Hepatocyte (in vitro differentiated cells): ENCODE measurements around the gene ZNF407. TPM values are rescaled to one million over a fixed set of nuclear protein-coding genes. Genes with fewer than 3 reads are reported as not detected.

ENCODE experiments used
- DNase-seq: peaks from one replicate; pipeline ENCODE4 v3.0.0-alpha.2; 2016; ENCODE audit warnings: low spot score
- H2AFZ ChIP-seq: fragments of 200-600 bp; sonication (generic); 2 replicates; pipeline ENCODE4 v1.6.0; 2016; ENCODE audit warnings: antibody characterized with exemption, mild to moderate bottlenecking
- H3K27ac ChIP-seq: fragments of 200-600 bp; sonication (generic); 2 replicates; pipeline ENCODE4 v1.5.1; 2016; ENCODE audit warnings: mild to moderate bottlenecking
- H3K27me3 ChIP-seq: fragments of 200-600 bp; sonication (generic); 2 replicates; pipeline ENCODE4 v1.6.1; 2016
- H3K36me3 ChIP-seq: fragments of 200-600 bp; sonication (generic); replicated peaks from 2 replicates; pipeline ENCODE4 v1.5.1; 2016; ENCODE audit warnings: low read depth; ENCODE audit not compliant: insufficient read depth
- H3K4me1 ChIP-seq: fragments of 200-600 bp; sonication (generic); 2 replicates; pipeline ENCODE4 v1.5.1; 2016; ENCODE audit warnings: mild to moderate bottlenecking, moderate library complexity; ENCODE audit not compliant: insufficient read depth
- H3K4me2 ChIP-seq: fragments of 200-600 bp; sonication (generic); 2 replicates; pipeline ENCODE4 v1.6.0; 2016
- H3K4me3 ChIP-seq: fragments of 200-600 bp; sonication (generic); 2 replicates; pipeline ENCODE4 v1.5.1; 2016; ENCODE audit warnings: mild to moderate bottlenecking
- H3K79me2 ChIP-seq: fragments of 200-600 bp; sonication (generic); 2 replicates; pipeline ENCODE4 v1.6.0; 2017; ENCODE audit warnings: mild to moderate bottlenecking
- H3K9me2 ChIP-seq: fragments of 200-600 bp; sonication (generic); replicated peaks from 2 replicates; pipeline ENCODE4 v1.6.0; 2017; ENCODE audit warnings: mild to moderate bottlenecking; ENCODE audit not compliant: insufficient read depth
- H3K9me3 ChIP-seq: fragments of 200-600 bp; sonication (generic); 2 replicates; pipeline ENCODE4 v1.5.1; 2016; ENCODE audit warnings: low read depth, mild to moderate bottlenecking
- H4K20me1 ChIP-seq: fragments of 200-600 bp; sonication (generic); 2 replicates; pipeline ENCODE4 v1.6.0; 2016; ENCODE audit warnings: mild to moderate bottlenecking; ENCODE audit not compliant: insufficient read depth, poor library complexity, severe bottlenecking
- EZH2 ChIP-seq: fragments of 200-600 bp; sonication (generic); IDR thresholded peaks from 2 replicates; pipeline ENCODE4 v1.6.1; 2016; ENCODE audit warnings: antibody characterized with exemption, mild to moderate bottlenecking, borderline replicate concordance
- EZH2phosphoT487 ChIP-seq: fragments of 200-600 bp; sonication (generic); IDR thresholded peaks from one replicate; pipeline ENCODE4 v1.6.1; 2018; ENCODE audit warnings: antibody characterized with exemption, mild to moderate bottlenecking, low read depth, moderate library complexity; ENCODE audit not compliant: unreplicated experiment, severe bottlenecking
- WGBS: methylation state at CpG from one replicate; pipeline ENCODE4 v1.1.6; 2016; ENCODE audit warnings: low lambda C conversion rate; ENCODE audit errors: missing lambda C conversion rate; 5-methylcytosine and 5-hydroxymethylcytosine counted together
- polyA plus RNA-seq: library from polyadenylated mRNA; unstranded; fragments of >200 nt; fragmentation: Nextera tagmentation; extraction: Ambion mirVana; gene quantifications from 2 replicates; pipeline ENCODE4 v1.2.1, GENCODE V29; 2016
- total RNA-seq: library from RNA; depleted of rRNA; stranded (reverse); fragments of >200 nt; gene quantifications from 2 replicates; pipeline ENCODE4 v1.2.3, GENCODE V29; 2014
- TF ChIP-seq, protein P1 (sequence below): fragments of 200-600 bp; sonication (generic); IDR thresholded peaks from 2 replicates; pipeline ENCODE4 v1.5.1; 2016; ENCODE audit warnings: antibody characterized with exemption, mild to moderate bottlenecking; ENCODE audit not compliant: poor library complexity

Gene ZNF407
- total and polyA plus RNA-seq, 2 experiments from 2014 or later: 3.2 to 12.4 TPM

- Histone ChIP-seq H3K4me1 (no peaks in the 10 kb centered on the region), H3K36me3 (peaks cover 3% of the 10 kb centered on the region), H3K27me3 (no peaks in the 10 kb centered on the region), H3K9me2 (no peaks in the 10 kb centered on the region), H3K27ac (no peak overlapping the region), H3K4me2 (no peak overlapping the region), H3K9me3 (no peaks in the 10 kb centered on the region), H2AFZ (no peak overlapping the region), H3K4me3 (no peak overlapping the region), H4K20me1 (no peaks in the 10 kb centered on the region), H3K79me2 (no peaks in the 10 kb centered on the region)
- TF ChIP-seq, protein P1, sequence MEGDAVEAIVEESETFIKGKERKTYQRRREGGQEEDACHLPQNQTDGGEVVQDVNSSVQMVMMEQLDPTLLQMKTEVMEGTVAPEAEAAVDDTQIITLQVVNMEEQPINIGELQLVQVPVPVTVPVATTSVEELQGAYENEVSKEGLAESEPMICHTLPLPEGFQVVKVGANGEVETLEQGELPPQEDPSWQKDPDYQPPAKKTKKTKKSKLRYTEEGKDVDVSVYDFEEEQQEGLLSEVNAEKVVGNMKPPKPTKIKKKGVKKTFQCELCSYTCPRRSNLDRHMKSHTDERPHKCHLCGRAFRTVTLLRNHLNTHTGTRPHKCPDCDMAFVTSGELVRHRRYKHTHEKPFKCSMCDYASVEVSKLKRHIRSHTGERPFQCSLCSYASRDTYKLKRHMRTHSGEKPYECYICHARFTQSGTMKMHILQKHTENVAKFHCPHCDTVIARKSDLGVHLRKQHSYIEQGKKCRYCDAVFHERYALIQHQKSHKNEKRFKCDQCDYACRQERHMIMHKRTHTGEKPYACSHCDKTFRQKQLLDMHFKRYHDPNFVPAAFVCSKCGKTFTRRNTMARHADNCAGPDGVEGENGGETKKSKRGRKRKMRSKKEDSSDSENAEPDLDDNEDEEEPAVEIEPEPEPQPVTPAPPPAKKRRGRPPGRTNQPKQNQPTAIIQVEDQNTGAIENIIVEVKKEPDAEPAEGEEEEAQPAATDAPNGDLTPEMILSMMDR: no peak
- TF ChIP-seq EZH2phosphoT487 (no peak), EZH2 (no peak)
- no peak for DNase-seq
- 93% methylated on average over 11 of the region's 11 CpGs for WGBS
Observed at GRCh38 chr18:74892066-74892627, 294.5 kb downstream of the ZNF407 start.

DNA sequence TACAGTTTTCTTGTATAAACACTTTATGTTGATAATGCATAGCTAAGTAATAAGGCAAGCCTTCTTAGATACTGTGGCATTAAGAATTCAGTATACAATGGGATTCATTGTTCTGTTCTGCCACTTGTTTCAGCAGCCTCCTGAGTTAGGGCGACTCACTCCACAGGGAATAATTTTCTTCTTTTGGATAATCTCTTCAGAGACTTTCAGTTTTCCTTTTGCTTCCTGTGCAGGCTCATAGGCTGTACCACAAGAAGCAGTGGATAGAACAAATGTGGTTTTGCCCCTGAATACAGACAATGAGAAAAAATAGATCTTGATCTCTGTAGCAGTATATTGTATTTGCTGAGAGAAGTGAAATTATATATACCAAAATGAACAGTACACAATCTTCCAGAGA lies 298.0 kb downstream of the ZNF407 start:
- WGBS: 79% methylated on average over 1 of the region's 1 CpG
- TF ChIP-seq, protein P1: no peak
- H3K27ac ChIP-seq: no peak overlapping the region

DNA sequence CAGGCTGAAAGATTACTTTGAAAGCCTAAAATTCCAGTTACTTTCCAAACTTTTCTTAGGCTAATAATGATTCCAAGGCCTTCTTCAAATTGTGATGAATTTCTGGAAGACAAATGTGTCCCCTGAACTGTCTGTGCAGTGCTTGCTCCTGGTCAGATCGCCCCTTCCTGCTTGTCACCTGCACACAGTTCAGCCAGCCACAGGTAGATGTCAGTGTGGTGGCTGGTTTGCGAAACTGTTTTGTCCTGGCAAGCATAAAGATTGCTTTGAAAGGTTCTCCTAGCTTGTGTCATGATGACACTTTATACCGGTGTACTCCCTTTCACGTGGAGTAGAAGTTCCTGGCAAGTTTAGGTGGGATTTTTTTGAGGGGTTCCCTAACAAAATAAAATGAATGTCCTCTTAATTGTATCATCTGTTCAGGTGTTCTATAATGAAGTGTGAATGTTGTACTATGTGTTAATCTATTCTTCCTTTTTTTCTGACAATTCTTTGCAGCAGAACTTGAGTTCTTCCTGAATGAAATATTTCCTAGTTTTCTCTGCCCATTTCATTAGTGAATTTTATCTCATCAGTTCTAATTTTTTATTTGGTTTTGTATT lies 298.8 kb downstream of the ZNF407 start:
- Histone ChIP-seq H3K4me3 (no peak overlapping the region), H3K9me3 (no peaks in the 10 kb centered on the region), H3K79me2 (no peaks in the 10 kb centered on the region), H3K4me1 (no peaks in the 10 kb centered on the region), H3K9me2 (no peaks in the 10 kb centered on the region), H2AFZ (no peak overlapping the region), H3K4me2 (no peak overlapping the region), H3K27ac (no peak overlapping the region), H3K36me3 (peaks cover 3% of the 10 kb centered on the region), H4K20me1 (no peaks in the 10 kb centered on the region), H3K27me3 (no peaks in the 10 kb centered on the region)
- 19% methylated on average over 4 of the region's 4 CpGs for WGBS
- DNase-seq: peak; percentile 72
- TF ChIP-seq EZH2phosphoT487: no peak
- TF ChIP-seq, protein P1: peak; percentile 69

More for the DNA sequence above, 298.0 kb downstream of the ZNF407 start:
- Histone ChIP-seq H4K20me1 (no peaks in the 10 kb centered on the region), H3K4me2 (no peak overlapping the region), H3K4me3 (no peak overlapping the region), H3K9me2 (no peaks in the 10 kb centered on the region), H3K27me3 (no peaks in the 10 kb centered on the region), H3K9me3 (no peaks in the 10 kb centered on the region), H3K36me3 (peaks cover 3% of the 10 kb centered on the region), H3K4me1 (no peaks in the 10 kb centered on the region), H3K79me2 (no peaks in the 10 kb centered on the region), H2AFZ (no peak overlapping the region)
- no peak for DNase-seq
